ENCODE results near the gene LRRC9. TPM values are rescaled to one million over a fixed set of nuclear protein-coding genes. Genes with fewer than 3 reads are reported as not detected.

The LRRC9 gene
- total RNA-seq, 1 donor, result not detected

GRCh38 chr14:60067882-60068281 lies 147.9 kb downstream of the LRRC9 start:
- no peak overlapping the region for H3K4me3 ChIP-seq (ENCODE audit: low read length)
- no peaks in the 10 kb centered on the region for H3K4me1 ChIP-seq (ENCODE audit: insufficient read depth, low read length)
- H3K9me3 ChIP-seq (ENCODE audit: low read depth, low read length), result no peaks in the 10 kb centered on the region
- H3K27me3 ChIP-seq (ENCODE audit: insufficient read depth, low read length), result no peaks in the 10 kb centered on the region

- Histone ChIP-seq H3K9me3 (ENCODE audit: low read depth, low read length) (no peaks in the 10 kb centered on the region), H3K4me1 (ENCODE audit: insufficient read depth, low read length) (no peaks in the 10 kb centered on the region), H3K4me3 (ENCODE audit: low read length) (no peak overlapping the region), H3K27me3 (ENCODE audit: insufficient read depth, low read length) (no peaks in the 10 kb centered on the region)
These were observed 159.8 kb downstream of the LRRC9 start for GRCh38 chr14:60079723-60080122.

GRCh38 chr14:60085085-60085484 lies 165.1 kb downstream of the LRRC9 start:
- no peak overlapping the region for H3K4me3 ChIP-seq (ENCODE audit: low read length)
- no peaks in the 10 kb centered on the region for H3K4me1 ChIP-seq (ENCODE audit: insufficient read depth, low read length)
- H3K9me3 ChIP-seq (ENCODE audit: low read depth, low read length), result no peaks in the 10 kb centered on the region
- H3K27me3 ChIP-seq (ENCODE audit: insufficient read depth, low read length), result no peaks in the 10 kb centered on the region

GRCh38 chr14:60085693-60086092 lies 165.7 kb downstream of the LRRC9 start:
- no peak overlapping the region for H3K4me3 ChIP-seq (ENCODE audit: low read length)

GRCh38 chr14:60087668-60088067 lies 167.7 kb downstream of the LRRC9 start:
- Histone ChIP-seq H3K9me3 (ENCODE audit: low read depth, low read length) (no peaks in the 10 kb centered on the region), H3K27me3 (ENCODE audit: insufficient read depth, low read length) (no peaks in the 10 kb centered on the region), H3K4me3 (ENCODE audit: low read length) (no peak overlapping the region), H3K4me1 (ENCODE audit: insufficient read depth, low read length) (peaks cover 3% of the 10 kb centered on the region)

More at GRCh38 chr14:60085693-60086092, 165.7 kb downstream of the LRRC9 start:
- no peaks in the 10 kb centered on the region for H3K4me1 ChIP-seq (ENCODE audit: insufficient read depth, low read length)
- H3K9me3 ChIP-seq (ENCODE audit: low read depth, low read length), result no peaks in the 10 kb centered on the region
- H3K27me3 ChIP-seq (ENCODE audit: insufficient read depth, low read length), result no peaks in the 10 kb centered on the region

GRCh38 chr14:60089221-60089620 lies 169.3 kb downstream of the LRRC9 start:
- no peaks in the 10 kb centered on the region for H3K9me3 ChIP-seq (ENCODE audit: low read depth, low read length)
- H3K4me1 ChIP-seq (ENCODE audit: insufficient read depth, low read length), result peaks cover 13% of the 10 kb centered on the region
- H3K27me3 ChIP-seq (ENCODE audit: insufficient read depth, low read length), result no peaks in the 10 kb centered on the region
- H3K4me3 ChIP-seq (ENCODE audit: low read length), result no peak overlapping the region

GRCh38 chr14:60090864-60091519 lies 171.0 kb downstream of the LRRC9 start:
- Histone ChIP-seq H3K9me3 (ENCODE audit: low read depth, low read length) (no peaks in the 10 kb centered on the region), H3K4me3 (ENCODE audit: low read length) (peak overlapping the region; percentile 91), H3K27me3 (ENCODE audit: insufficient read depth, low read length) (no peaks in the 10 kb centered on the region), H3K4me1 (ENCODE audit: insufficient read depth, low read length) (peaks cover 25% of the 10 kb centered on the region)

- Histone ChIP-seq H3K4me3 (ENCODE audit: low read length) (peak within 1 kb of the TSS; percentile 91), H3K27me3 (ENCODE audit: insufficient read depth, low read length) (no peaks in the 10 kb centered on the region), H3K4me1 (ENCODE audit: insufficient read depth, low read length) (peaks cover 26% of the 10 kb centered on the region), H3K9me3 (ENCODE audit: low read depth, low read length) (no peaks in the 10 kb centered on the region)
These were observed 171.9 kb downstream of the LRRC9 start, which contains the start of gene PCNX4 for GRCh38 chr14:60091550-60092525. TSS of gene PCNX4 (plus strand) at chr14:60091923. CDS start at chr14:60107639, 15,716 bp downstream.

GRCh38 chr14:60092526-60092920 lies 172.6 kb downstream of the LRRC9 start:
- Histone ChIP-seq H3K4me3 (ENCODE audit: low read length) (peak overlapping the region; percentile 91), H3K9me3 (ENCODE audit: low read depth, low read length) (no peaks in the 10 kb centered on the region), H3K27me3 (ENCODE audit: insufficient read depth, low read length) (no peaks in the 10 kb centered on the region), H3K4me1 (ENCODE audit: insufficient read depth, low read length) (peaks cover 26% of the 10 kb centered on the region)

GRCh38 chr14:60093080-60093479 lies 173.1 kb downstream of the LRRC9 start:
- no peaks in the 10 kb centered on the region for H3K27me3 ChIP-seq (ENCODE audit: insufficient read depth, low read length)
- H3K4me3 ChIP-seq (ENCODE audit: low read length), result peak overlapping the region; percentile 91
- H3K4me1 ChIP-seq (ENCODE audit: insufficient read depth, low read length), result peaks cover 26% of the 10 kb centered on the region

GRCh38 chr14:60093606-60094005 lies 173.7 kb downstream of the LRRC9 start:
- Histone ChIP-seq H3K9me3 (ENCODE audit: low read depth, low read length) (no peaks in the 10 kb centered on the region), H3K4me1 (ENCODE audit: insufficient read depth, low read length) (peaks cover 26% of the 10 kb centered on the region), H3K27me3 (ENCODE audit: insufficient read depth, low read length) (no peaks in the 10 kb centered on the region), H3K4me3 (ENCODE audit: low read length) (no peak overlapping the region)

More at GRCh38 chr14:60093080-60093479, 173.1 kb downstream of the LRRC9 start:
- no peaks in the 10 kb centered on the region for H3K9me3 ChIP-seq (ENCODE audit: low read depth, low read length)

- H3K27me3 ChIP-seq (ENCODE audit: insufficient read depth, low read length), result no peaks in the 10 kb centered on the region
- H3K9me3 ChIP-seq (ENCODE audit: low read depth, low read length), result no peaks in the 10 kb centered on the region
- peaks cover 26% of the 10 kb centered on the region for H3K4me1 ChIP-seq (ENCODE audit: insufficient read depth, low read length)
- no peak overlapping the region for H3K4me3 ChIP-seq (ENCODE audit: low read length)
These were observed 174.5 kb downstream of the LRRC9 start for GRCh38 chr14:60094306-60094897.

GRCh38 chr14:60095231-60095630 lies 175.3 kb downstream of the LRRC9 start:
- Histone ChIP-seq H3K4me1 (ENCODE audit: insufficient read depth, low read length) (peaks cover 26% of the 10 kb centered on the region), H3K9me3 (ENCODE audit: low read depth, low read length) (no peaks in the 10 kb centered on the region), H3K27me3 (ENCODE audit: insufficient read depth, low read length) (no peaks in the 10 kb centered on the region)

GRCh38 chr14:60095781-60096450 lies 176.0 kb downstream of the LRRC9 start:
- no peaks in the 10 kb centered on the region for H3K9me3 ChIP-seq (ENCODE audit: low read depth, low read length)
- H3K27me3 ChIP-seq (ENCODE audit: insufficient read depth, low read length), result no peaks in the 10 kb centered on the region
- peaks cover 25% of the 10 kb centered on the region for H3K4me1 ChIP-seq (ENCODE audit: insufficient read depth, low read length)
- H3K4me3 ChIP-seq (ENCODE audit: low read length), result no peak overlapping the region

More at GRCh38 chr14:60095231-60095630, 175.3 kb downstream of the LRRC9 start:
- H3K4me3 ChIP-seq (ENCODE audit: low read length), result no peak overlapping the region
